ENCODE measurements around the gene CDS2. TPM values are rescaled to one million over a fixed set of nuclear protein-coding genes. Genes with fewer than 3 reads are reported as not detected.
A peak's percentile ranks its signal among the peaks of the same experiment; 100 is the strongest.

CDS2 gene
- total and polyA plus RNA-seq, 2 of the 13 experiments (the other 11 are each of a cell fraction or from before 2014, with no cell fraction given) = 81.3 to 153 TPM

DNA sequence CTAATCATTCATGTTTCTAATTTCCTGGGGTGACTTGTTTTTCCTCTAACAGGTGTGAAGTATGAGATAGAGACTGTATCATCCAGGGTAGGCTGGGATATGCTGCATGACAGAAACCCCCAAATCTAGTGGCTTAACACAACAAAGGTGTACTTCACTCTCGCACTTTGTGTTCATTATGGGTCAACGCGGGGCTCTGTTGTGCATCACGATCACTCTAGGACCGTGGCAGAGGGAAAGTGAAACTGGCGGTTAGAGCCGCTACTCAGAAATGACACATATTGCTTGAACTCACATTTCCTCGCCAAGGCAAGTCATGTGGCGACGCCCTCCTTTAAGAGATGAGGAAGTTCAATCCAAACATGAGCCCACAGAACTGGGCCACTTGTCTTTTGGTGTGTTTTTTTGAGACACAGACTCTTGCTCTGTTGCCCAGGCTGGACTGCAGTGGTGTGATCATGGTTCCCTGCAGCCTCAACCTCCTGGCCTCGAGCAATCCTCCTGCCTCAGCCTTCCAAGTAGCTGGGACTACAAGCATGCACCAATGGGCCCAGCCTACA lies 48.3 kb upstream of the CDS2 start (continued):
- TF ChIP-seq CHCHD3 (CRISPR knock-in tag; IDR thresholded peaks at IDR 0.05) = peak; percentile 79; the same call in 1 of the 2 replicates
- TF ChIP-seq ZNF484 (CRISPR knock-in tag; IDR thresholded peaks at IDR 0.05; ENCODE audit: borderline replicate concordance, low read depth) = no peak
- TF ChIP-seq, protein P1, sequence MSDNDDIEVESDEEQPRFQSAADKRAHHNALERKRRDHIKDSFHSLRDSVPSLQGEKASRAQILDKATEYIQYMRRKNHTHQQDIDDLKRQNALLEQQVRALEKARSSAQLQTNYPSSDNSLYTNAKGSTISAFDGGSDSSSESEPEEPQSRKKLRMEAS (IDR thresholded peaks at IDR 0.05) = no peak
- TF ChIP-seq RELA (CRISPR knock-in tag; IDR thresholded peaks at IDR 0.05) = no peak
- no peak for TF ChIP-seq CENPX (CRISPR knock-in tag; IDR thresholded peaks at IDR 0.05)
- TF ChIP-seq ZNF280D (CRISPR knock-in tag; IDR thresholded peaks at IDR 0.05) = peak; percentile 80; the same call in 1 of the 2 replicates
- TF ChIP-seq PLSCR1 (CRISPR knock-in tag; IDR thresholded peaks at IDR 0.05; ENCODE audit: borderline replicate concordance) = no peak
- TF ChIP-seq GMEB1 (CRISPR knock-in tag; IDR thresholded peaks at IDR 0.05; ENCODE audit: borderline replicate concordance) = peak; percentile 11; the same call in 1 of the 2 replicates
- TF ChIP-seq HCFC1 (IDR thresholded peaks at IDR 0.05; ENCODE audit: low read depth, low read length) = no peak
- TF ChIP-seq ZNF639 (CRISPR knock-in tag; conservative IDR thresholded peaks at IDR 0.05) = peak; percentile 54; the same call in 1 of the 2 replicates
- no peak for TF ChIP-seq SMC3 (IDR thresholded peaks at IDR 0.05; ENCODE audit: low read length)
- TF ChIP-seq HDAC2 (CRISPR knock-in tag; IDR thresholded peaks at IDR 0.05) = no peak
- TF ChIP-seq SNAI1 (CRISPR knock-in tag; IDR thresholded peaks at IDR 0.05; ENCODE audit: borderline replicate concordance) = no peak
- TF ChIP-seq ATF7-NPFF (CRISPR knock-in tag; IDR thresholded peaks at IDR 0.05; ENCODE audit: low read depth) = 0 out of 2 replicates have a peak, but pooled peaks have one; percentile 28
- peak; percentile 82; the same call in 1 of the 2 replicates for TF ChIP-seq KMT2A (CRISPR knock-in tag; IDR thresholded peaks at IDR 0.05)
- no peak for TF ChIP-seq CC2D1A (CRISPR knock-in tag; IDR thresholded peaks at IDR 0.05)
- TF ChIP-seq ZNF512 (CRISPR knock-in tag; IDR thresholded peaks at IDR 0.05) = no peak
- no peak for TF ChIP-seq ZNF530 (CRISPR knock-in tag; IDR thresholded peaks at IDR 0.05; ENCODE audit: low read depth)
- no peak for TF ChIP-seq NFKBIZ (CRISPR knock-in tag; IDR thresholded peaks at IDR 0.05)
- no peak for TF ChIP-seq ATRX (CRISPR knock-in tag; IDR thresholded peaks at IDR 0.05; ENCODE audit: borderline replicate concordance)
- TF ChIP-seq ZNF292 (CRISPR knock-in tag; IDR thresholded peaks at IDR 0.05; ENCODE audit: borderline replicate concordance, low read depth) = peak; percentile 87

All from HepG2 (cell line).